ENCODE results near the gene ZNF616.

ZNF616 gene

DNA sequence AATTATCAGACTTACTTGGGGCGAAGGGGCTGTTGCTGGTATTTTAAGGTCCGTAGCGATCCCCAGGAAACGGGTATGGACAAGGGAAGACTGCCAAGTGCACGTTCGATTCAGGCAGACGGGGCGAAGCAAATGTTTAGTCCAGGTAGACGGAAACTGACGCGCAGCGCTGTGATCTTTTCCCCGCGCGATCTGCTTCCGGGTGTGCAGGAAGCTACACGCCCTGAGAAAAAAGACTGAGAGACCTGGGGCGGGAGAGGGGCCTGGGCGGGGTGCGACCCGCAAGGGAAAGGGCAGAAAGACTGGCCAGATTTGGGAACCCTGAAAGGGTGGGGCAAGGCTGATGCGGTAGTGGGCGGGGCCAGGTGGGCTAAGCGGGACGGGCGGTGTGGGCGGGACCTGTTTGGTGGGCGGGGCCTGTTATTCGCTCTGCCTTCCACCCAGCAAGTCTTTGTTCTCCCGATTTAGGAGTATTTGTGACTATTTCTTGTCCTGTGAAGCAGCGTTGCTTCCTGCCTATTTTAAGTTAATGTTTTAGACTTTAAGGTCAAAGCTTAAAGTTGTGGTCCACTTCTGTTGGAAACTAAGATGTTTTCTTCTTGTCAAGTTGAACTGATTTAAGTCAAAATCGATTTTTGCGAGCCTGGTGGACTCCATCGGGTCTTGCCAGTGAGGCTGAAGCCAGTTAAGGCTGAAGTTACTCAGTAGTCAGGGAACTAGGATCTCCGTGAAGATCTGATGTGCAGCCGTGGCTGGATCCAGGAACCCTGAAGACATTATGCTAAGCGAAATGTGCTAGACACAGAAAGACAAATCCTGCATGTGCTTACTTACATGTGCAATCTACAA, 31.8 kb upstream of the ZNF616 start, which contains the start of gene ZNF836:
TSS of gene ZNF836 (minus strand) at position 301 of the 849 bp plus-strand sequence. CDS start 3,549 bp downstream, outside the sequence.
- peaks cover 4% of the 10 kb centered on the region for H3K36me3 ChIP-seq (ENCODE audit: control insufficient read depth, insufficient read depth, low read length)
- peak; percentile 86 for DNase-seq (ENCODE audit: extremely low read depth, insufficient read length)
- peak within 1 kb of the TSS; percentile 80 for H3K4me3 ChIP-seq (replicated peaks; ENCODE audit: low read depth, low read length)
- H3K27me3 ChIP-seq (replicated peaks; ENCODE audit: control insufficient read depth, insufficient read depth, low read length): no peaks in the 10 kb centered on the region
- no peak for TF ChIP-seq CTCF (IDR thresholded peaks at IDR 0.05; ENCODE audit: insufficient read depth, low read length, poor library complexity, severe bottlenecking)

DNA sequence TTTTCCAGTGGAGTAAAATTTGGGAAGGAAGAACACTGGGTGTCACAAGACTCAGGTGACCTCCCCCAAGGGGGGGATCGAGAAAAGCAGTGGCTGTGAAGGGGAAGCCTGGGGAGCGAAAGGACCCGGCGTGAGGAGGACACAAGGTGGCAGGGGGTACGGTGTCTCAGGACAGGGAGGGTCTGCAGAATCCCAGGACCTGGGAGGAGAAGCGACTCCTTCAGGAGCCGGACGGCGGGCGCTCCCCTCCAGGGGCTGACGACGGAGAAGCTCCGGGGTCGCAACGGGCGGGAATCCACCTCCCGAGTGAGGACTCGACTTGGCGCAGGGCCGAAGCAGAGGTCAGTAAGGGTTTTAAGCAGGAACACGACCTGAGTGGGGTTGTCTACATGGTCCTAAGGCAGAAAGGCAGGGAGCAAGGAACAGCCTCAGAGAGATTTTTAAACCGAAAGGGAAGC, 31.2 kb upstream of the ZNF616 start:
- Histone ChIP-seq H3K36me3 (ENCODE audit: control insufficient read depth, insufficient read depth, low read length) (peaks cover 4% of the 10 kb centered on the region), H3K27me3 (replicated peaks; ENCODE audit: control insufficient read depth, insufficient read depth, low read length) (no peaks in the 10 kb centered on the region), H3K4me3 (replicated peaks; ENCODE audit: low read depth, low read length) (peak overlapping the region; percentile 80)
- DNase-seq (ENCODE audit: extremely low read depth, insufficient read length): no peak
- TF ChIP-seq CTCF (IDR thresholded peaks at IDR 0.05; ENCODE audit: insufficient read depth, low read length, poor library complexity, severe bottlenecking): no peak

GRCh38 chr19:52170304-52170703, 30.6 kb upstream of the ZNF616 start:
- no peak for TF ChIP-seq CTCF (IDR thresholded peaks at IDR 0.05; ENCODE audit: insufficient read depth, low read length, poor library complexity, severe bottlenecking)
- peak overlapping the region; percentile 80 for H3K4me3 ChIP-seq (replicated peaks; ENCODE audit: low read depth, low read length)
- peaks cover 4% of the 10 kb centered on the region for H3K36me3 ChIP-seq (ENCODE audit: control insufficient read depth, insufficient read depth, low read length)
- no peaks in the 10 kb centered on the region for H3K27me3 ChIP-seq (replicated peaks; ENCODE audit: control insufficient read depth, insufficient read depth, low read length)
- no peak for DNase-seq (ENCODE audit: extremely low read depth, insufficient read length)

GRCh38 chr19:52155596-52156359, 16.0 kb upstream of the ZNF616 start:
- Histone ChIP-seq H3K4me3 (replicated peaks; ENCODE audit: low read depth, low read length) (no peak overlapping the region), H3K27me3 (replicated peaks; ENCODE audit: control insufficient read depth, insufficient read depth, low read length) (no peaks in the 10 kb centered on the region), H3K36me3 (ENCODE audit: control insufficient read depth, insufficient read depth, low read length) (no peaks in the 10 kb centered on the region; the same call in 1 of the 2 replicates)
- no peak for DNase-seq (ENCODE audit: extremely low read depth, insufficient read length)
- TF ChIP-seq CTCF (IDR thresholded peaks at IDR 0.05; ENCODE audit: insufficient read depth, low read length, poor library complexity, severe bottlenecking): no peak

DNA sequence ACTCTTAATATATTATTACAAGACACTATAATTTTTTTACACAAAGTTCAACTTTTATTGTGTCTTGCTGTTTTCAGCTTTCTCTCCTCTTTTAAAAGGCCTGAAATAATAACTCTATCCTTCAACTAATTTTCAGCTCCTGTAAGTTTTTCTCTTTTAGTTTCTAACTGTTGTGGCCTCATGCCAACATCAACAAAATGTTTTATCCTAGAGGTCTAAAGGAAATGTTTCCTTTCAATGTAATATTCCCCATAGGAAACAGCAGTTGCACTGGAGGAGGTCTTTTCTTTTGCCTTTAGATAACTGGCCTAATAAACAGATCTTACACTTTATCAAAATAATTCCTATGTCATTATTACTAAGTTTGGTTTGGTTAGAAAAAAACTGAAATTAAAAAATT, 8.5 kb upstream of the ZNF616 start:
- no peaks in the 10 kb centered on the region for H3K27me3 ChIP-seq (replicated peaks; ENCODE audit: control insufficient read depth, insufficient read depth, low read length)
- no peaks in the 10 kb centered on the region for H3K36me3 ChIP-seq (ENCODE audit: control insufficient read depth, insufficient read depth, low read length)
- H3K4me3 ChIP-seq (replicated peaks; ENCODE audit: low read depth, low read length): no peak overlapping the region
- no peak for DNase-seq (ENCODE audit: extremely low read depth, insufficient read length)
- no peak for TF ChIP-seq CTCF (IDR thresholded peaks at IDR 0.05; ENCODE audit: insufficient read depth, low read length, poor library complexity, severe bottlenecking)
